ENCODE results near the gene GTPBP6.
"Not testable (repeated sequence)": the region's sequence is repeated elsewhere in the genome, so short reads cannot be mapped to it uniquely, and the experiment has no call there.

Gene GTPBP6

GRCh38 chrX:311156-312129 is 7.2 kb downstream of the GTPBP6 start:
- TF ChIP-seq POLR2AphosphoS5 (IDR thresholded peaks at IDR 0.05; ENCODE audit: low read depth, low read length) (no peak), POLR2A (IDR thresholded peaks at IDR 0.05; ENCODE audit: low read depth, low read length) (no peak), TAF1 (IDR thresholded peaks at IDR 0.05; ENCODE audit: borderline replicate concordance, low read depth, low read length) (no peak)
- FAIRE-seq (no peak), DNase-seq (ENCODE audit: insufficient read length) (no peak)

- DNase-seq (ENCODE audit: insufficient read length) (no peak), FAIRE-seq (no peak)
- no peak for TF ChIP-seq POLR2A (IDR thresholded peaks at IDR 0.05; ENCODE audit: low read depth, low read length)
- no peak for TF ChIP-seq POLR2AphosphoS5 (IDR thresholded peaks at IDR 0.05; ENCODE audit: low read depth, low read length)
- TF ChIP-seq TAF1 (IDR thresholded peaks at IDR 0.05; ENCODE audit: borderline replicate concordance, low read depth, low read length) = no peak
These were observed 7.9 kb downstream of the GTPBP6 start for GRCh38 chrX:310621-311155.

- DNase-seq (ENCODE audit: insufficient read length) = peak; percentile 19
- TF ChIP-seq TAF1 (IDR thresholded peaks at IDR 0.05; ENCODE audit: borderline replicate concordance, low read depth, low read length) = no peak
- TF ChIP-seq POLR2AphosphoS5 (IDR thresholded peaks at IDR 0.05; ENCODE audit: low read depth, low read length) = no peak
- TF ChIP-seq POLR2A (IDR thresholded peaks at IDR 0.05; ENCODE audit: low read depth, low read length) = no peak
- FAIRE-seq = no peak
These were observed 9.6 kb downstream of the GTPBP6 start for GRCh38 chrX:308821-309520.

GRCh38 chrX:307261-308111 is 11.1 kb downstream of the GTPBP6 start:
- DNase-seq (ENCODE audit: insufficient read length) = peak; percentile 31
- no peak for FAIRE-seq
- TF ChIP-seq POLR2A (IDR thresholded peaks at IDR 0.05; ENCODE audit: low read depth, low read length) = no peak
- TF ChIP-seq POLR2AphosphoS5 (IDR thresholded peaks at IDR 0.05; ENCODE audit: low read depth, low read length) = no peak
- TF ChIP-seq TAF1 (IDR thresholded peaks at IDR 0.05; ENCODE audit: borderline replicate concordance, low read depth, low read length) = no peak

GRCh38 chrX:306614-307251 is 11.9 kb downstream of the GTPBP6 start:
- peak; percentile 81 for FAIRE-seq
- DNase-seq (ENCODE audit: insufficient read length) = not testable (repeated sequence)

GRCh38 chrX:305781-306613 is 12.6 kb downstream of the GTPBP6 start:
- peak; percentile 92 for FAIRE-seq
- not testable (repeated sequence) for DNase-seq (ENCODE audit: insufficient read length)

GRCh38 chrX:302975-303374 is 15.6 kb downstream of the GTPBP6 start:
- DNase-seq (ENCODE audit: insufficient read length) = no peak
- no peak for TF ChIP-seq POLR2AphosphoS5 (IDR thresholded peaks at IDR 0.05; ENCODE audit: low read depth, low read length)
- no peak for TF ChIP-seq TAF1 (IDR thresholded peaks at IDR 0.05; ENCODE audit: borderline replicate concordance, low read depth, low read length)
- TF ChIP-seq POLR2A (IDR thresholded peaks at IDR 0.05; ENCODE audit: low read depth, low read length) = no peak
- no peak for FAIRE-seq

- DNase-seq (ENCODE audit: insufficient read length) = no peak
- TF ChIP-seq POLR2AphosphoS5 (IDR thresholded peaks at IDR 0.05; ENCODE audit: low read depth, low read length) (no peak), TAF1 (IDR thresholded peaks at IDR 0.05; ENCODE audit: borderline replicate concordance, low read depth, low read length) (no peak)
- no peak for FAIRE-seq
These were observed 18.3 kb downstream of the GTPBP6 start for GRCh38 chrX:300334-300733.

GRCh38 chrX:298993-299392 is 19.6 kb downstream of the GTPBP6 start:
- FAIRE-seq = no peak
- no peak for DNase-seq (ENCODE audit: insufficient read length)
- TF ChIP-seq POLR2A (IDR thresholded peaks at IDR 0.05; ENCODE audit: low read depth, low read length) (no peak), POLR2AphosphoS5 (IDR thresholded peaks at IDR 0.05; ENCODE audit: low read depth, low read length) (no peak), TAF1 (IDR thresholded peaks at IDR 0.05; ENCODE audit: borderline replicate concordance, low read depth, low read length) (no peak)

- FAIRE-seq = no peak
- TF ChIP-seq POLR2A (IDR thresholded peaks at IDR 0.05; ENCODE audit: low read depth, low read length) (no peak), TAF1 (IDR thresholded peaks at IDR 0.05; ENCODE audit: borderline replicate concordance, low read depth, low read length) (no peak), POLR2AphosphoS5 (IDR thresholded peaks at IDR 0.05; ENCODE audit: low read depth, low read length) (no peak)
- DNase-seq (ENCODE audit: insufficient read length) = no peak
These were observed 23.5 kb downstream of the GTPBP6 start for GRCh38 chrX:295136-295535.
